Adrenal gland (tissue), 5 donors: ENCODE measurements around the gene MRPS16.

ENCODE experiments used
- CTCF ChIP-seq, 6 experiments: fragments of 450-650 bp in 4 of 6; fragments of 200-600 bp in 2 of 6; sonication (generic) in 1 of 6; IDR thresholded peaks; 1 replicate in 5 of 6; 2 replicates in 1 of 6; pipeline versions ENCODE4 v1.5.1 to v1.8.0; 2016 to 2021; ENCODE audit warnings: antibody characterized with exemption in 6 of 6, mild to moderate bottlenecking in 2 of 6, moderate library complexity in 1 of 6
- POLR2A ChIP-seq, 2 donors: fragments of 450-650 bp; IDR thresholded peaks; one replicate each; pipeline ENCODE4 v1.6.1; 2017; ENCODE audit warnings: antibody characterized with exemption in 2 of 2, mild to moderate bottlenecking in 2 of 2, moderate library complexity in 1 of 2
- donor health status: DM: no; HTN: no; CAD: no.

DNA sequence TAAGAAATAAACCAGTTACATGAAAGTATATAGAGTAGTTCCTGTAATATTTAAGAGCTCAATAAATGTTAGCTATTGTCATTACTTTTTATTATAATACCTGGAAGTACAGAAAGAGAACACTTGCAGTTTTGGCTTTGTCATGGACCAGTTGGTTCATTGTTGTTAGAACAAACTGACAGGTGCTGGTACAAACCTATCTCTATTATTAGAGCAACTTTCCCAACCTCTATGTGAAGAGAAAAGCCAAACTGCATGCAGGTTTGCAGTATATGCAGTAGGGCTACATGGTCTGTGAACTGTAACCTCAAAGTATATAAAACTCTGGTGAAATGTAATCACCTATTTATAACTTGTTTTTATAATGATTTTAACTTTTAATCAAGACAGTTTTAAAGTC lies 25.8 kb downstream of the MRPS16 start:
- no peak for TF ChIP-seq CTCF (IDR thresholded peaks at IDR 0.05)
- no peak for TF ChIP-seq POLR2A (IDR thresholded peaks at IDR 0.05)
